ENCODE measurements around the gene EEF2K.

Gene EEF2K

GRCh38 chr16:22250522-22250921 lies 44.4 kb downstream of the EEF2K start:
- no peak for ATAC-seq

DNA sequence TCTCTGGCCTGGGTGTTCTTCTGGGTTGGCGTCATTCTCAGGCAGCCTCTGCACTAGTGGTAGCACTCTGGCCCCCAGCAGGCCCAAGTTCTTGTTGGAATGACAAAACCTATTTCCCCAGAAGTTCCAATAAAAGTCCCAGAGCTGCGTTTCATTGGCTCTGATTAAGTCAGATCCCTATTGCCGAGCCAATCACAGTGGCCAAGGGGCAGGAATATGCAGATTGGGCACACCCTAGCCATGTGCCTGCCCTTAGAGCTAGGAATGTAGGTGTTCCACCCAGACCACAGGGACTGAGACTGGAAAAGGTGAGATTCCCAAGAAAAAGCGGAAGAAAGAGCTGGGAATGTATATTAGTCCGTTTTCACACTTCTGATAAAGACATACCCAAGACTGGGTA lies 46.2 kb downstream of the EEF2K start:
- no peak for ATAC-seq
- DNase-seq = no peak

More at GRCh38 chr16:22250522-22250921, 44.4 kb downstream of the EEF2K start:
- DNase-seq = no peak

DNA sequence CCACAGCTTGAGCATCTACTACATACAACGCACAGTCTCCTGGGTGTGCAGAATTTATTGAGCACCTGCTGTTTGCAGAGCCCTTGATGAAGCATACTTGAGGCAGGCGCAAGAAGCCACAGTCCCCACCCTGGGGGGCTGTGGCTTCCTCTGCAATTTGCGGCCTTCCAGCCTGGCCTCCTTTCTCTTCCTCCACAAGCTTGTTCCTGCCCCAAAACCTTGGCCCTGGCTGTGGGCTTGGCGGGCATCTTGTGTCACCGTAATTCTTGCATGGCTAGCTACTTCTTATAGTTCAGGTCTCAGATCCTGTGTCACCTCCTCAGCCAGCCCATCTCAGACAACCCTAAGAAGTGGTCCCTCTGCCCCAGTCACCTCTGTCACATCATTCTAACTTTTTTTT lies 47.2 kb downstream of the EEF2K start:
- DNase-seq (no peak), ATAC-seq (no peak)

DNA sequence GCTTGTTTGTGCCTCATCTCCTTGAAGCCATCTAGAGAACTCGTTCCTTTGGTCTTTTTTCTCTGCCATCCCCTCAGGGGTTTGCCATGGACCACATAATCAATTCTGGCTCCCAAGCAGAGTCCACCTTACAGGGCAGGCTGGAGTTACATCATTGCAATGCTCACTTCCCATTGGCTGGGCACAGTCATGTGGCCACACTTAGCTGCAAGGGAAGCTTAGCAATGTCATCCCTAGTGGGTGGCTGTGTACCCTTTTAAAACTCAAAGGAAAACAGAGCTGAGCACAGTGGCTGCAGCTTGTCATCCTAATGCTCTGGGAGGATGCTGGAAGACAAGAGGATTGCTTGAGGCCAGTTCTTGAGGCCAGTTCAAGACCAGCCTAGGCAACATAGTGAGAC lies 49.3 kb downstream of the EEF2K start:
- ATAC-seq (no peak), DNase-seq (no peak)

- DNase-seq = no peak
- no peak for ATAC-seq
Observed at GRCh38 chr16:22257440-22257839, 51.4 kb downstream of the EEF2K start.

- DNase-seq (no peak), ATAC-seq (no peak)
Observed at GRCh38 chr16:22260490-22260889, 54.4 kb downstream of the EEF2K start.

GRCh38 chr16:22262460-22262859 lies 56.4 kb downstream of the EEF2K start:
- no peak for DNase-seq
- peak; percentile 69 for ATAC-seq

DNA sequence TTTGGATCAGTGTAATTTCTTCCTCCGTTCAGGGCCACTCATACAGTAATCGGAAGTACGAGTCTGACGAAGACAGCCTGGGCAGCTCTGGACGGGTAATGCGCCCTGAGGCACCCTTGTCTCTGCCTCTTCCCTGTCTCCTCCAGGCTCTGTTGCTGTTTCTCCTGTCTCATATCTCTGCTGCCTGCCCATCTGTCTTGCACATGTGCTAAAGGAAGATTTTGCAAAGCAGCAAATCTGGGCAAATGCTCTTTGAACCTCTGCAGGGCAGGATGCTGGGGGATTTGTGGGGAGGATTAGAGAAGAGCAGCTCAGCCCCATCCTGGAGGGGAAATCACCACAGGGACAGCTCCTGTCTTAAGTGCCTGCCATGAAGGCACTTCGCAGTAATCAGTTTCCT lies 58.7 kb downstream of the EEF2K start:
- ATAC-seq = no peak
- DNase-seq = no peak

- ATAC-seq (no peak), DNase-seq (no peak)
Observed at GRCh38 chr16:22265351-22265750, 59.3 kb downstream of the EEF2K start.

GRCh38 chr16:22266546-22266945 lies 60.5 kb downstream of the EEF2K start:
- no peak for DNase-seq
- ATAC-seq = no peak

- ATAC-seq = no peak
Observed at GRCh38 chr16:22267764-22268163, 61.7 kb downstream of the EEF2K start.

GRCh38 chr16:22270525-22270924 lies 64.4 kb downstream of the EEF2K start:
- ATAC-seq (no peak), DNase-seq (no peak)

More at GRCh38 chr16:22267764-22268163, 61.7 kb downstream of the EEF2K start:
- no peak for DNase-seq

DNA sequence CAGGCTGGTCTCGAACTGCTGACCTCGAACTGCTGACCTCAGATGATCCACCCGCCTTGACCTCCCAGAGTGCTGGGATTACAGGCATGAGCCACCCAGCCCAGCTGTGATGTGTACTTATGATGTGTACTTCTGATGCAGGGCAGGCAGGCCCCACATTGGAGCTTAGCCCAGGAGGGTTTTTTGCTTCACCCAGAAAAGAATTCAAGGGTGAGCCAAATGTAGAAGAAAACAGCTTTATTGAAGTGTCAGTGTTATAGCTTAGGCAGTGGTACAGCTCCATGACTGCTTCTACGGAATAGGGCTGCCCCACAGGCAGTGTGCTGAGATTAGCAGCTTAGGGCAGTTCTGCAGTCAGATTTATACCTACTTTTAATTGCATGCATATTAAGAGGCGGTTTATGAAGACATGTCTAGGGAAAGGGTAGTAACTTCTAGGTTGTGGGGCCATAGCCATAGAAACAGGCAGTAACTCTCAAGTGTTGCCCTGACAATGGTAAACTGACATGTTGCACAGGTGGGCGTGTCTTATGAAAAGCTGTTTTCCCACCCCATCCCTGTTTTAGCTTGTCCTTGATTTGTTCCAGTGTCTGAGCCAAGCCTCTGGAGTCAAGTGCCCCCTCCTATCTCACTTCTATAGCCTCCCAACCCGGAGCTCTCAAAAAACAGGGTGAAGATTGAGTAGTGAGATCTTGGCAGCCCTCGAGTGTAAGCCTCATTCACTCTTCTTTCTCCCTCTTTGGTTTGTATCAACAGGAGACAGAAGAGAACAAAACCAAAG lies 67.0 kb downstream of the EEF2K start:
- ATAC-seq (no peak), DNase-seq (no peak)

DNA sequence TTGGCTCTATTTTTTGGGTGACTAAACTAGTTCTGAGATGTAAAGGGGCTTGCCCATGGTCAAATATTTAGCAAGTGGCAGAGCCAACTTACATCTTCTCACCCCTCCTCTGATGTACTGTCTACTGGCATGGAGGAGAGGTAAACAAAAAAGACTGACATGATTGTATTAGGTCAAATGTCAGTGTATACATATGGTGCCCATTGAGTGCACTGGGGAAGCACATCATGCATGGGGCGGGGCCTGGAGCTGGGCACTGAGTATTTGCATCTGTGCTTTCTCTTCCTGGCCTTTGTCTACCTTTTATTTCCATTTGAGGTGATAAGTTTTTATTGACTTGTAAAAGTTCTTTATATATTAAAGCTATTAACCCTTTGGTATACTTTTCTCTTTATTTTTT lies 68.8 kb downstream of the EEF2K start:
- ATAC-seq = no peak
- no peak for DNase-seq

- ATAC-seq = no peak
- no peak for DNase-seq
Observed at GRCh38 chr16:22278441-22279230, 72.6 kb downstream of the EEF2K start.

GRCh38 chr16:22282254-22282892 lies 76.3 kb downstream of the EEF2K start:
- DNase-seq = no peak
- no peak for ATAC-seq

GRCh38 chr16:22284637-22285036 lies 78.6 kb downstream of the EEF2K start:
- DNase-seq = no peak

GRCh38 chr16:22285080-22285479 lies 79.0 kb downstream of the EEF2K start:
- DNase-seq = no peak
- no peak for ATAC-seq

More at GRCh38 chr16:22284637-22285036, 78.6 kb downstream of the EEF2K start:
- ATAC-seq = no peak

- no peak for ATAC-seq
Observed at GRCh38 chr16:22291020-22291419, 84.9 kb downstream of the EEF2K start.

GRCh38 chr16:22291860-22292318 lies 85.8 kb downstream of the EEF2K start:
- ATAC-seq = no peak
- DNase-seq = no peak

More at GRCh38 chr16:22291020-22291419, 84.9 kb downstream of the EEF2K start:
- DNase-seq = no peak

DNA sequence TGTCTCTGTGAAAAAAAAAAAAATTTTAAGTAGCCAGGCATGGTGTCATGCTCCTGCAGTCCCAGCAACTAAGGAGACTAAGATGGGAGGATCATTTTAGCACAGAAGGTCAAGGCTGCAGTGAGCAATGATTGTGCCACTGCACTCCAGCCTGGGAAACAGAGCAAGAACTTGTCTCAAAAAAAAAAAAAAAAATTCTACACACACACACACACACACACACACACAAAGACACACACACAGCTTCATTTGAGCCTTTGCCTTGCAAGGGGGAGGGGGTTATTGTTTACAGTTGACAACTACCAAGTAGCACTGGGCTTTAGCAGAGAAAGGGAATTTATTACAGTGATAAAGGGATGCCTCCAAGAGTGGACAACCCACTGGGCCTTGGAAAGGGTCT lies 86.2 kb downstream of the EEF2K start:
- no peak for ATAC-seq
- DNase-seq = no peak

GRCh38 chr16:22293137-22294106 lies 87.3 kb downstream of the EEF2K start:
- DNase-seq (no peak), ATAC-seq (no peak)

Measured in stimulated activated naive CD8-positive, alpha-beta T cell treated with anti-CD3 and anti-CD28 coated beads, Interleukin-15, Interleukin-2, amounts not matched to agents 100 U/mL and 50 U/mL, for 24 hours (primary cell).